GM23338 (cell line): Measurements from ENCODE around the gene PAM16.

Experiments used
- EZH2 ChIP-seq: fragments of 200-600 bp; sonication (generic); IDR thresholded peaks from one replicate; pipeline ENCODE4 v1.8.0; 2017; ENCODE audit warnings: antibody characterized with exemption, mild to moderate bottlenecking, low read depth; ENCODE audit not compliant: unreplicated experiment
- EZH2phosphoT487 ChIP-seq: fragments of 200-600 bp; sonication (generic); IDR thresholded peaks from one replicate; pipeline ENCODE4 v1.8.1; 2018; ENCODE audit warnings: antibody characterized with exemption; ENCODE audit not compliant: unreplicated experiment
- JUNB ChIP-seq: IDR thresholded peaks from one replicate; pipeline ENCODE4 v1.6.1; 2016; ENCODE audit warnings: antibody characterized with exemption; ENCODE audit not compliant: unreplicated experiment
- NANOG ChIP-seq: IDR thresholded peaks from 2 replicates; pipeline ENCODE4 v1.6.1; 2016; ENCODE audit warnings: antibody characterized with exemption, borderline replicate concordance
- POLR2AphosphoS5 ChIP-seq: IDR thresholded peaks from 2 replicates; pipeline ENCODE4 v1.6.1; 2016; ENCODE audit warnings: antibody characterized with exemption, low read depth
- TF ChIP-seq, protein P1 (sequence below), 2 experiments: fragments of 200-600 bp in 1 of 2; sonication (generic) in 1 of 2; conservative IDR thresholded peaks; 2 replicates each; pipeline versions ENCODE4 v1.5.1 to v1.6.1; 2016 to 2017; ENCODE audit warnings: antibody characterized with exemption in 2 of 2, low read depth in 2 of 2, mild to moderate bottlenecking in 2 of 2, moderate library complexity in 1 of 2
- TF ChIP-seq, protein P2 (sequence below): IDR thresholded peaks from one replicate; pipeline ENCODE4 v1.6.1; 2018; ENCODE audit warnings: antibody characterized with exemption; ENCODE audit not compliant: unreplicated experiment
- TF ChIP-seq, protein P3 (sequence below): fragments of 250-450 bp; sonication (Bioruptor Pico); IDR thresholded peaks from 2 replicates; pipeline ENCODE4 v1.5.0; 2020; ENCODE audit warnings: mild to moderate bottlenecking, moderate library complexity

DNA sequence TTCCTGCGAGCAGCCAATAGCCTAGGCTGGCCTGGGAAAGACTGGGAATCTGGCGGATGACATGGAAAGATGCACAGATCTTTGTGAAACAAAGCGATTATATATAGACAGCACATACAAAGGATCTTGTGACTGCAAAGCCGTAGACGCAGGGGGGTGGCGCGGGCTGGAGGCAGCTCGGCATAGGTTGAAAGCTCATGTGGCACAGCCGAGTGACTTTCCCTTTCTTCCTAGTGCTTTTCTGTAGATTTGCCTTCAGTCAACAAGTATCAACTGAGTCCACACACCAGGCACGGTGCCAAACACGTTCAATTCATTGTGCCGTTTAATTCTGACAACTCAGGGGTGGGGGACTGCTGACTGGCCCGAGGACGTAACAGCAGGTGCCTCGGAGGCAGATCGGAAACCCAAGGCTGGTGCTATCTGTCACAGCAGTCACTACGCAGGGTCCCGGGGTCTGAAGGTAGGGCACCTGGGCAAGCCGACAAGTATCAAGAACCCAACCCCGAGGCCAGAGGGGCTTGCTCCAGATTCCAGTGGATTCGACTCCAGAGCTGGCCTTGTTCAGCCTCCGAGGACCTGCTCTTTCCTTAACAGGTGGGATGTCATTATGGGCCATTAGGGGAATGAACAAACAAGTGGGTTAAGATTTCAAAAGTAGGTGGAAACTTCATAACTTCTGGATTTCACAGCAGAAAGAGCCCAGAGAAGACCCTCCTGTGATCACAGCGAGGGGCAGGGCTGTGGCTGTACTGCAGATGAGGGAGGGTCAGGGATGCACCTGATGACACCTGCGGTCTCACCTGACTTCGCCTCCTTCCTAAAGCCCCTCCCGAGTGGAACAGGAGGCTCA is 5.9 kb downstream of the PAM16 start:
- TF ChIP-seq, protein P1, sequence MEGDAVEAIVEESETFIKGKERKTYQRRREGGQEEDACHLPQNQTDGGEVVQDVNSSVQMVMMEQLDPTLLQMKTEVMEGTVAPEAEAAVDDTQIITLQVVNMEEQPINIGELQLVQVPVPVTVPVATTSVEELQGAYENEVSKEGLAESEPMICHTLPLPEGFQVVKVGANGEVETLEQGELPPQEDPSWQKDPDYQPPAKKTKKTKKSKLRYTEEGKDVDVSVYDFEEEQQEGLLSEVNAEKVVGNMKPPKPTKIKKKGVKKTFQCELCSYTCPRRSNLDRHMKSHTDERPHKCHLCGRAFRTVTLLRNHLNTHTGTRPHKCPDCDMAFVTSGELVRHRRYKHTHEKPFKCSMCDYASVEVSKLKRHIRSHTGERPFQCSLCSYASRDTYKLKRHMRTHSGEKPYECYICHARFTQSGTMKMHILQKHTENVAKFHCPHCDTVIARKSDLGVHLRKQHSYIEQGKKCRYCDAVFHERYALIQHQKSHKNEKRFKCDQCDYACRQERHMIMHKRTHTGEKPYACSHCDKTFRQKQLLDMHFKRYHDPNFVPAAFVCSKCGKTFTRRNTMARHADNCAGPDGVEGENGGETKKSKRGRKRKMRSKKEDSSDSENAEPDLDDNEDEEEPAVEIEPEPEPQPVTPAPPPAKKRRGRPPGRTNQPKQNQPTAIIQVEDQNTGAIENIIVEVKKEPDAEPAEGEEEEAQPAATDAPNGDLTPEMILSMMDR (conservative IDR thresholded peaks at IDR 0.05; ENCODE audit: low read depth in 2 of 2), result no peak
- TF ChIP-seq, protein P2, sequence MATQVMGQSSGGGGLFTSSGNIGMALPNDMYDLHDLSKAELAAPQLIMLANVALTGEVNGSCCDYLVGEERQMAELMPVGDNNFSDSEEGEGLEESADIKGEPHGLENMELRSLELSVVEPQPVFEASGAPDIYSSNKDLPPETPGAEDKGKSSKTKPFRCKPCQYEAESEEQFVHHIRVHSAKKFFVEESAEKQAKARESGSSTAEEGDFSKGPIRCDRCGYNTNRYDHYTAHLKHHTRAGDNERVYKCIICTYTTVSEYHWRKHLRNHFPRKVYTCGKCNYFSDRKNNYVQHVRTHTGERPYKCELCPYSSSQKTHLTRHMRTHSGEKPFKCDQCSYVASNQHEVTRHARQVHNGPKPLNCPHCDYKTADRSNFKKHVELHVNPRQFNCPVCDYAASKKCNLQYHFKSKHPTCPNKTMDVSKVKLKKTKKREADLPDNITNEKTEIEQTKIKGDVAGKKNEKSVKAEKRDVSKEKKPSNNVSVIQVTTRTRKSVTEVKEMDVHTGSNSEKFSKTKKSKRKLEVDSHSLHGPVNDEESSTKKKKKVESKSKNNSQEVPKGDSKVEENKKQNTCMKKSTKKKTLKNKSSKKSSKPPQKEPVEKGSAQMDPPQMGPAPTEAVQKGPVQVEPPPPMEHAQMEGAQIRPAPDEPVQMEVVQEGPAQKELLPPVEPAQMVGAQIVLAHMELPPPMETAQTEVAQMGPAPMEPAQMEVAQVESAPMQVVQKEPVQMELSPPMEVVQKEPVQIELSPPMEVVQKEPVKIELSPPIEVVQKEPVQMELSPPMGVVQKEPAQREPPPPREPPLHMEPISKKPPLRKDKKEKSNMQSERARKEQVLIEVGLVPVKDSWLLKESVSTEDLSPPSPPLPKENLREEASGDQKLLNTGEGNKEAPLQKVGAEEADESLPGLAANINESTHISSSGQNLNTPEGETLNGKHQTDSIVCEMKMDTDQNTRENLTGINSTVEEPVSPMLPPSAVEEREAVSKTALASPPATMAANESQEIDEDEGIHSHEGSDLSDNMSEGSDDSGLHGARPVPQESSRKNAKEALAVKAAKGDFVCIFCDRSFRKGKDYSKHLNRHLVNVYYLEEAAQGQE, result no peak
- TF ChIP-seq POLR2AphosphoS5 (no peak), EZH2 (no peak), EZH2phosphoT487 (no peak), JUNB (no peak), NANOG (no peak)
- TF ChIP-seq, protein P3, sequence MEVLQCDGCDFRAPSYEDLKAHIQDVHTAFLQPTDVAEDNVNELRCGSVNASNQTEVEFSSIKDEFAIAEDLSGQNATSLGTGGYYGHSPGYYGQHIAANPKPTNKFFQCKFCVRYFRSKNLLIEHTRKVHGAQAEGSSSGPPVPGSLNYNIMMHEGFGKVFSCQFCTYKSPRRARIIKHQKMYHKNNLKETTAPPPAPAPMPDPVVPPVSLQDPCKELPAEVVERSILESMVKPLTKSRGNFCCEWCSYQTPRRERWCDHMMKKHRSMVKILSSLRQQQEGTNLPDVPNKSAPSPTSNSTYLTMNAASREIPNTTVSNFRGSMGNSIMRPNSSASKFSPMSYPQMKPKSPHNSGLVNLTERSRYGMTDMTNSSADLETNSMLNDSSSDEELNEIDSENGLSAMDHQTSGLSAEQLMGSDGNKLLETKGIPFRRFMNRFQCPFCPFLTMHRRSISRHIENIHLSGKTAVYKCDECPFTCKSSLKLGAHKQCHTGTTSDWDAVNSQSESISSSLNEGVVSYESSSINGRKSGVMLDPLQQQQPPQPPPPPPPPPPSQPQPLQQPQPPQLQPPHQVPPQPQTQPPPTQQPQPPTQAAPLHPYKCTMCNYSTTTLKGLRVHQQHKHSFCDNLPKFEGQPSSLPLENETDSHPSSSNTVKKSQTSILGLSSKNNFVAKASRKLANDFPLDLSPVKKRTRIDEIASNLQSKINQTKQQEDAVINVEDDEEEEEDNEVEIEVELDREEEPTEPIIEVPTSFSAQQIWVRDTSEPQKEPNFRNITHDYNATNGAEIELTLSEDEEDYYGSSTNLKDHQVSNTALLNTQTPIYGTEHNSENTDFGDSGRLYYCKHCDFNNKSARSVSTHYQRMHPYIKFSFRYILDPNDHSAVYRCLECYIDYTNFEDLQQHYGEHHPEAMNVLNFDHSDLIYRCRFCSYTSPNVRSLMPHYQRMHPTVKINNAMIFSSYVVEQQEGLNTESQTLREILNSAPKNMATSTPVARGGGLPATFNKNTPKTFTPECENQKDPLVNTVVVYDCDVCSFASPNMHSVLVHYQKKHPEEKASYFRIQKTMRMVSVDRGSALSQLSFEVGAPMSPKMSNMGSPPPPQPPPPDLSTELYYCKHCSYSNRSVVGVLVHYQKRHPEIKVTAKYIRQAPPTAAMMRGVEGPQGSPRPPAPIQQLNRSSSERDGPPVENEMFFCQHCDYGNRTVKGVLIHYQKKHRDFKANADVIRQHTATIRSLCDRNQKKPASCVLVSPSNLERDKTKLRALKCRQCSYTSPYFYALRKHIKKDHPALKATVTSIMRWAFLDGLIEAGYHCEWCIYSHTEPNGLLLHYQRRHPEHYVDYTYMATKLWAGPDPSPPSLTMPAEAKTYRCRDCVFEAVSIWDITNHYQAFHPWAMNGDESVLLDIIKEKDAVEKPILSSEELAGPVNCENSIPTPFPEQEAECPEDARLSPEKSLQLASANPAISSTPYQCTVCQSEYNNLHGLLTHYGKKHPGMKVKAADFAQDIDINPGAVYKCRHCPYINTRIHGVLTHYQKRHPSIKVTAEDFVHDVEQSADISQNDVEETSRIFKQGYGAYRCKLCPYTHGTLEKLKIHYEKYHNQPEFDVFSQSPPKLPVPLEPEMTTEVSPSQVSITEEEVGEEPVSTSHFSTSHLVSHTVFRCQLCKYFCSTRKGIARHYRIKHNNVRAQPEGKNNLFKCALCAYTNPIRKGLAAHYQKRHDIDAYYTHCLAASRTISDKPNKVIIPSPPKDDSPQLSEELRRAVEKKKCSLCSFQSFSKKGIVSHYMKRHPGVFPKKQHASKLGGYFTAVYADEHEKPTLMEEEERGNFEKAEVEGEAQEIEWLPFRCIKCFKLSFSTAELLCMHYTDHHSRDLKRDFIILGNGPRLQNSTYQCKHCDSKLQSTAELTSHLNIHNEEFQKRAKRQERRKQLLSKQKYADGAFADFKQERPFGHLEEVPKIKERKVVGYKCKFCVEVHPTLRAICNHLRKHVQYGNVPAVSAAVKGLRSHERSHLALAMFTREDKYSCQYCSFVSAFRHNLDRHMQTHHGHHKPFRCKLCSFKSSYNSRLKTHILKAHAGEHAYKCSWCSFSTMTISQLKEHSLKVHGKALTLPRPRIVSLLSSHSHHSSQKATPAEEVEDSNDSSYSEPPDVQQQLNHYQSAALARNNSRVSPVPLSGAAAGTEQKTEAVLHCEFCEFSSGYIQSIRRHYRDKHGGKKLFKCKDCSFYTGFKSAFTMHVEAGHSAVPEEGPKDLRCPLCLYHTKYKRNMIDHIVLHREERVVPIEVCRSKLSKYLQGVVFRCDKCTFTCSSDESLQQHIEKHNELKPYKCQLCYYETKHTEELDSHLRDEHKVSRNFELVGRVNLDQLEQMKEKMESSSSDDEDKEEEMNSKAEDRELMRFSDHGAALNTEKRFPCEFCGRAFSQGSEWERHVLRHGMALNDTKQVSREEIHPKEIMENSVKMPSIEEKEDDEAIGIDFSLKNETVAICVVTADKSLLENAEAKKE, result no peak
